Fibroblast of gingiva (primary cell): Measurements from ENCODE around the gene NKAIN1.

Experiments
- DNase-seq: peaks from one replicate; pipeline ENCODE4 v3.0.0-alpha.2; 2011; ENCODE audit warnings: low read depth

NKAIN1 gene

GRCh38 chr1:31232689-31233088 lies 7.0 kb downstream of the NKAIN1 start:
- DNase-seq = no peak

- DNase-seq = no peak
Observed at GRCh38 chr1:31231802-31232201, 7.9 kb downstream of the NKAIN1 start.

- DNase-seq = no peak
Observed at GRCh38 chr1:31230378-31230777, 9.3 kb downstream of the NKAIN1 start.

DNA sequence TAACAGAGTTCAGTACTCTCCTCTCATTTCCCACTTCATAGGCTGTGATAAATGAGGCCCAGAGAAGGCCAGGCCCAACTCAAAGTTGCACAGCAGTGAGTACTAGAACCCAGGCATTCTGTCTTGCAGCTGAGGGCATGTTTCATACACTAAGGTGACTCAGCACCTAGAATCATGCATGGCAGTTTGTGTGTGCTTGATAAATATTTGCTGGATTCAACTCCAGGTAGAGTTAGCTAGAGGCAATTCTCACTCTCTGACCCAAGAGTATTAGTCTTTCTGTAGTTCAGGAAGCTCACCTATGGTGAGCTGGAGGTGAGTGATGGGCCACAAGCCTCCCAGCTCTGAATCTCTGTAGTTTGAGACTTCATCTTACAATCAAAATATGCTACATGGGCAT lies 10.7 kb downstream of the NKAIN1 start:
- DNase-seq = no peak

DNA sequence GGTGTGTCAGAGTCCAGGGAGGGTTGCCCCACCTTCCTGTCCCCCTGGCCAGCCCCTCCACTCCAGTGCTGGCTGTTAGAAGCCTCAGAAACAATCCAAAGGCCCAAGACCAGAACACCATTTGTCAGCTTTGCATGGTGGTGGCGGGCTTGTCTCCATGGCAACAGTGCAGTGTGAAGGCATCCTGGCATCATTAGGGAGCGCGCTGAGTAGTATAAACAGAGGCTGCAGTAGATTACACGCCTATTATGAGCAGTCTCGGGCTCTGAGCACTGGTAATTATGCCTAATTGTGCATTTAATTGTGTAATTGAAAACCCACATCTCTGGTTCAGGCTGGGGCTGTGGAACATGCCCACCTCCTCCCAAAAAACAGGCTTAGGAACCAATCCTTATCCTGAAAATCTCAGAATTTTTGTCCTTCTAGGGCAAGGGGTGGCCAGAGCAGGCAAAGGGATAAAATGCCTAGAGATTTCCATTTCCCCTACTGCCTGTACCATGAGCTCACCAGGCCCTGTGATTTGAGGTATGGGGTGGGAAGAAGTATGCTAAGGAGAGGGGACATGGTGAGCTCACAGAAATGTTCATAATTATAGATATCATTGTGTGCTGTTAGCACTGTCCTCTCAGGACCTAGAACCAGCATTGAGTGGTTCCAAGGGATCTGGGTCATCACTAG lies 11.7 kb downstream of the NKAIN1 start:
- DNase-seq = no peak

- DNase-seq = no peak
Observed at GRCh38 chr1:31224068-31224467, 15.6 kb downstream of the NKAIN1 start.

- DNase-seq = no peak
Observed at GRCh38 chr1:31222176-31222575, 17.5 kb downstream of the NKAIN1 start.

GRCh38 chr1:31221072-31221471 lies 18.6 kb downstream of the NKAIN1 start:
- no peak for DNase-seq

- no peak for DNase-seq
Observed at GRCh38 chr1:31219489-31219888, 20.2 kb downstream of the NKAIN1 start.

DNA sequence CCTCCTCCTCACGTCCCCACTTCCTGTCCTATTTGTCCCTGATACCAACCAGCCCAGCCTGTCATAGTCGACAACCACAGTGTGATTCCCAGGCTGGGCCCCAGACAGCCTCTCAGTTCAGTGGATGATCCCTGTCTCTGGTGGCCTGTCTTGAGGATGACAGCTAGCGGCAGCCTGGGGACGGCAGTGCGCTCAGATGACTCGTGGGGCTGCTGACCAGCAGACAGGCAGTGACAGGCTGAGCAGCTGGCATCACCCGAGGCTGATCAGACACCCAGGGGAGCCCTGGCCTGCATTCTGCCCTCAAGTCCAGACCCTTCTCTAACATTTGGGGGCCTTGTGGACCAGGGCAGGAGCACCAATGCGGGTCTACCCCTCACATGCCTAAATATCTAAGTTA lies 21.0 kb downstream of the NKAIN1 start:
- DNase-seq = no peak

- DNase-seq = no peak
Observed at GRCh38 chr1:31216016-31216415, 23.7 kb downstream of the NKAIN1 start.

- DNase-seq = no peak
Observed at GRCh38 chr1:31215065-31215570, 24.6 kb downstream of the NKAIN1 start.

DNA sequence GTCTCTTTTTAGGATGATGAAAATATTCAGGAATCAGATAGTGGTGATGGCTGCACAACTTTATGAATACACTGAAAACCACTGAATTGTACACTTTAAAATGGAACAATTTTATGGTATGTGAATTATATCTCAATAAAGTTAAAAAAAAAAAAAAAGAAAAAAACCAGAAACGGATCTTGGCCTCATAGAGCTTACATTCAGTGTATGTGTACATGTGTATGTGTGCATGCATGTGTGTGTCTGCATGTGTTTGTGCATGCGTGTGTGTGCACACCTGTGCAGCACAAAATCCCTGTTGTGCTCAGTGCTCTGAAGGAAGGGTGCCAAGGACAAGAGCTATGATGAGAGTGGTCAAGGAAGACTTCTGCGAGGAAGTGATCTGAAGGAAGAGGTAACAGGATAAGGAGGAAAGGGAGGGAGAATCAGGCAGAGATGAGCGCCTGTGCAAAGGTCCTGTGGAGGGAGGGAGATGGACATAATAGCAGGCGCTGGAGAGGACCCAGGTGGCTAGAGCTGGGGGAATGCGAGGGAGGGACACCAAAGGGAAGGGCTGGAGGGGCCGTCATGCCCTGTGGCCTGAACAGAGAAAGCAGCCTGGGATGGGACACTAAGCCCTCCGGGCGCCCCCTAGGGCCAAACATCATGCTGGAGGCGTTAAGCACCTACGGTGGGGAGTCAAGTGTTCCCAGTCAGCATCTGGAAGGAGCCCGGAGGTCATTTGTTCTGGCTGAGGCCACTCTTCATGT lies 25.2 kb downstream of the NKAIN1 start:
- no peak for DNase-seq

DNA sequence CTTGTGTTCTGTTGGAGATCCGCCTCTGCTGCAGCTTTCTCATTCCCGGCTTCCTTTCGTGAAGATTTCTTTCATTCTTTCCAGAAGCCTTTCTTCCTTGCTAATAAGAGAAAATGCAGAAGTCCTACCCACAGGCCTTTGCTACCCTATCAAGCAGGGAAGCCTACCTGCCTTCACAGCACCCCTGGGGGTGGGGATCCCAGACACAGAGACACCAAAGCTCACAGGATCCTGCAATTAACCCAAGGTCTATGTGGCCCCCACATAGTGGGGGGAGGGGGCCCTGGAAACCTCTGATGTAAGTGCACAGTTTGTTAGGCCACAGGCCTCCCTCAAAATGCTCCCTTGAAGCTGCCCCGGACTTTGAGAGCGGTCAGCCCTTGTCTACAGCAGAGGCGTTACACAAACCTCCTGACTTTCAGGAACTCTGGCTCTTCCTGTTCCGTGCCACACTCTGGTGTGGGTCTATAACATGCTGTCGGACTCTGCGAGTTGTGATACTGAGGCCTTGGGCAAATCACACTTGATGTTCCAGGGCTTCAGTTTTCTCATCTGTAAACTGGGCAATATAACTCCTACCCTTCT lies 31.2 kb downstream of the NKAIN1 start:
- DNase-seq = no peak

DNA sequence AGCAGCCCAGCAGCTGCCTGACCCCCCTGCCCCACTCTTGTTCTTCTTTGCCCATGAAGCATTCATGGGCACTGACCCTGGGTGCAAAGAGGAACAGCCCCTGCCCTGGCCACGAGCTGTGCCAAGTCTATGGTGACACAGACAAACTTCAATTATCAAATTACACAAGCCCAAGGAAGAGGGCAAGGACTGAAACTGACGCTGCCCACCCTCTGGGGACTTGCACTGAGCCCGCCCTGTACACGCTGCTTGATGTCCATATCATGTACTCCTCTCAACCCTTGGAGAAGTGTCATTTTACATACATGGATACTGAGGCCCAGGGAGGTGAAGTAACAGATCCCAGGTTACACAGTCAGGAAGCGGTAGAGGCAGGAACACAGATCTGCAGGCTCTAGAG lies 32.1 kb downstream of the NKAIN1 start:
- no peak for DNase-seq

DNA sequence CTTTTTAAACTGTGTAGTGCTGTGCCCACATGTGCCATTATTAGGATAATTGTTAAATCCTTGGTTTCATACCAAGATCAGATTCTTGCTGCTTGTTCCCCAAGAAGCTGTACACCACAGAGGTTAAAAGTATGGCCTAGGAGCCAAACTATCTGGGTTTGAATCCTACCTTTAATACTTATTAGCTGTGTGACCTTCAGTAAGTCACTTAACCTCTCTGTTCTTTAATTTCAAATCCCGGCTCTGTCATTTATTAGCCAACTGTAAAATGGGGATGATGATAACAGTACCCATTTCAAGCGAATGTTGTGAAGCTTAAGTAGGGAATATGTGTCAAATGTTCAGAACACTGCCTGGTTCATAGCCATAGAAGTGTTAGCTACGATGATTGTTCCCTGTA lies 32.6 kb downstream of the NKAIN1 start:
- no peak for DNase-seq

DNA sequence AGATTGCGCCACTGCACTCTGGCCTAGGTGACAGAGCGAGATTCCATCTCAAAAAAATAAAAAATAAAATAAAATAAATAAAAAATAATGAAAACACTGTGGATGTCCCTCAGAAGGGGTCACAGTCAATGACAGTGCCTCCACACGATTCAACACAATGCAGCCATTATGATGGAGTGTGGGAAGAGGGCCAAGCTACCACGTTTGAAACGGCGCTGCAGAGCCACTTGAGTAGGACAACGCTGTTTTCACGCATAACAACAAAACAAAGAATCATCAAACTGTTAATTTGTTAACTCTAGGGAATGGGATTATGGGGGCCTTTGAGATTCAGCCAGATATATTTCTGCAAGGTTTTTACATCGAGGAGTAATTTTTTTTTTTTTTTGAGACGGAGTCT lies 36.5 kb downstream of the NKAIN1 start:
- DNase-seq = no peak

DNA sequence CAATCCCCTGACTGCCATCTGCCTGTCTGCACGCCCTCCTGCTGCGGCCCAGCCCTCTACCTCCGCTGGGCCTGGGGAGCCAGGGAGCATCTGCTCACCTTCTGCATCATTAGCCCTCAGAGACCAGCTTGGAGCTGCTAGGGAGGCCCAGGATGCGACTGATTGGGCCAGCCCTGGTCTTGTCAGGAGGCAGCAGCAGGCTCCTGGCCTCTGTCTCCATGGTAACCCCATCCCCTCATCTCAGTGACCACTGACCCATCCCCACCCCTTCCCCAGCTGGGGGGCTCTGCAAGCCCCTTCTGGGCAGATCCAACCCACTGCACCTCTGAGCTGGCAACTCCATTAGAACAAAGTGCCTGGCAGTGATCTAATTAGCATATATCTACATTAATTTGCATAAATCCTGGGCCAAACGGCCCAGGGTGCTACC lies 37.7 kb downstream of the NKAIN1 start:
- DNase-seq = no peak

DNA sequence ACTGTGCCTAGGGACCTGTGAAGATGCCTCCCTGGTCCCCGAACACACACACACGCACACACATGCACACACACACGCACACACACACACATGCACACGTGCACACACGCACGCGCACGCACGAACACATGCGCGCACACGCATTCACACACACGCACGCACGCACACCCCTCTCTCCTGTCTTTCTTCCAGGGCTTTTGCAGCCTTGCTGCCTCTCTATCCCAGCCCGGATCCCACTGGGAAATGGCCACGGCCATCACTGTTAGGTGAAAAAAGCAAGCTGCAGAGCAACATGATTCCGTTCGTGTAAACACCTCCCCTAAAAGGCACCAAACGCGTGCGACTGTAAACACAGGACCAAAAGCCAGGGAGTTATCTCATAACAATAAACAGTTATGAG lies 39.7 kb downstream of the NKAIN1 start:
- DNase-seq = no peak

DNA sequence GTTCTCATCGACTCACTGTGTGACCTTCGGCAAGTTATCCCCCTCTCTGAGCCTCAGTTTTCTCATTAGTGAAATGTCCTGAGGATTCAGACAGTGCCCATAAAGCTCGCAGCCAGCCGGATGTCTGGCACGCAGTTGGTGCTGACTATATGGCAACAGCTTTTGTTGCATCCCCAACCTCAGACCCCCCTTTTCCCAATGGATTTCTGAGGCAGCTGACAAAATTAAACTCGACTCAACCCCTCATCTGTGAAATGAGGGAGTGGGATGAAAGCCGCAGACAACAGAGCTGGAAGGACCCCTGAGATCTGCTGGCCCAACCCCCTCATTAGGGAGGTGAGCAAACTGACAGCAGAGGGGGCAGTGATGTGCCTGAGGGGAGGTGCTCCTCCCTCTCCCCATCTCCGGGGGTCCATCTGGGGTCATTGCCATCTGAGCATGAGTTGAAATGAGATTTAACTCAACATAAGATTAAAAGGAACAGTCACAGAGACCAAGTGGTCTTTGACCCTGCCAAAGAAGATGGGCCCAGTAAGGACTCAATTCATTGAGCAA lies 40.4 kb downstream of the NKAIN1 start:
- no peak for DNase-seq

GRCh38 chr1:31198600-31198999 lies 41.1 kb downstream of the NKAIN1 start:
- no peak for DNase-seq

DNA sequence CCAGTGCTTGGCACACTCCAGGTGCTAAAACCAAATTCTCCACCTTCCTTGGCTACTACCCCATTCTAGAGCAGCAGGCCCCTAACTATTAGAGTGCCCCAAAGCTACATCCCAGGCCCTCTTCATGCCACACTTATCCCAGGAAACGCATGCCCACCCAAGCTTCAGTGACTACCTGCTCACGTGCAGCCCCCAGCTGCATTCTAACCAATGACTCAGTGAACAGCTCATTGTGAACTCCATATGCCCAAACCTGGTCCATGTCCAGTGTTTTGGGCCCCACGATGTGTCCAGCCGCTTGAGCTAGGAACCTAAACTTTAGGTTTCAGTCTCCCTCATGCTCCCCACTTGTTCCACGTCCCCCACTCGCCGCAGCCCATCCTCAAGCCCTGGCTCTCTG lies 41.5 kb downstream of the NKAIN1 start:
- DNase-seq = no peak

DNA sequence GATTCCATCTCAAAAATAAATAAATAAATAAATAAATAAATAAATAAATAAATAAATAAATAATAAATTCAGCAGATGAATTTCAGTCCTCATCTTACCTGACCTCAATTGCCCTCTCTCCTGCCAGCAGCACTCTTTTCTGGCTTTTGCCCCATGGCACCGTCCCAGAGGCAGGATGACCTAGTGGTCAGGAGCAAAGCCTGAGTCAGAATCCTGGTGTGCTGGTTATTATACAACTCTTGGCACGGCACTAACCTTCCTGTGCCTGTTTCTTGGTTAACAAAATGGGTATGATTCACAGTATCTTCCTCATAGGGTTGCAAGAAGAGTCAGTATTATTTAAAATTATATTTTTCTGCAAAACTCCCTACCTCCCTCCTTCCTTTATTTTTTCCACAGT lies 43.0 kb downstream of the NKAIN1 start:
- DNase-seq = peak; percentile 15
